ENCODE results near the gene SEZ6. TPM values are rescaled to one million over a fixed set of nuclear protein-coding genes. Genes with fewer than 3 reads are reported as not detected.

The SEZ6 gene
- total RNA-seq, 1 donor from 2014 or later = 6.7 TPM

- Mint-ChIP-seq H3K36me3 (ENCODE audit: unreplicated experiment) (no peaks in the 10 kb centered on the region), H3K4me3 (ENCODE audit: unreplicated experiment) (no peak overlapping the region), H3K4me1 (ENCODE audit: low read depth, unreplicated experiment) (peaks cover 7% of the 10 kb centered on the region), H3K9me3 (ENCODE audit: unreplicated experiment) (no peaks in the 10 kb centered on the region), H3K27ac (ENCODE audit: unreplicated experiment) (no peak overlapping the region), H3K27me3 (ENCODE audit: unreplicated experiment) (peaks cover 5% of the 10 kb centered on the region)
- DNase-seq = no peak
- no peak for TF ChIP-seq CTCF (IDR thresholded peaks at IDR 0.05; ENCODE audit: partially characterized antibody, unreplicated experiment)
These were observed 6.7 kb upstream of the SEZ6 start for GRCh38 chr17:29012535-29012934.

- Mint-ChIP-seq H3K9me3 (ENCODE audit: unreplicated experiment) (no peaks in the 10 kb centered on the region), H3K27me3 (ENCODE audit: unreplicated experiment) (peaks cover 7% of the 10 kb centered on the region), H3K27ac (ENCODE audit: unreplicated experiment) (no peak overlapping the region), H3K4me3 (ENCODE audit: unreplicated experiment) (no peak overlapping the region), H3K4me1 (ENCODE audit: low read depth, unreplicated experiment) (peaks cover 15% of the 10 kb centered on the region), H3K36me3 (ENCODE audit: unreplicated experiment) (no peaks in the 10 kb centered on the region)
- TF ChIP-seq CTCF (IDR thresholded peaks at IDR 0.05; ENCODE audit: partially characterized antibody, unreplicated experiment) = no peak
- DNase-seq = no peak
These were observed 4.8 kb upstream of the SEZ6 start for GRCh38 chr17:29010586-29010985.

- peaks cover 15% of the 10 kb centered on the region for H3K4me1 Mint-ChIP-seq (ENCODE audit: low read depth, unreplicated experiment)
- no peaks in the 10 kb centered on the region for H3K36me3 Mint-ChIP-seq (ENCODE audit: unreplicated experiment)
- peaks cover 7% of the 10 kb centered on the region for H3K27me3 Mint-ChIP-seq (ENCODE audit: unreplicated experiment)
- H3K27ac Mint-ChIP-seq (ENCODE audit: unreplicated experiment) = no peak overlapping the region
- H3K9me3 Mint-ChIP-seq (ENCODE audit: unreplicated experiment) = no peaks in the 10 kb centered on the region
- H3K4me3 Mint-ChIP-seq (ENCODE audit: unreplicated experiment) = no peak overlapping the region
- no peak for TF ChIP-seq CTCF (IDR thresholded peaks at IDR 0.05; ENCODE audit: partially characterized antibody, unreplicated experiment)
- DNase-seq = no peak
These were observed 4.3 kb upstream of the SEZ6 start for GRCh38 chr17:29010129-29010528.

- Mint-ChIP-seq H3K27me3 (ENCODE audit: unreplicated experiment) (peaks cover 13% of the 10 kb centered on the region), H3K9me3 (ENCODE audit: unreplicated experiment) (no peaks in the 10 kb centered on the region), H3K4me3 (ENCODE audit: unreplicated experiment) (no peak overlapping the region), H3K4me1 (ENCODE audit: low read depth, unreplicated experiment) (peaks cover 17% of the 10 kb centered on the region), H3K27ac (ENCODE audit: unreplicated experiment) (no peak overlapping the region), H3K36me3 (ENCODE audit: unreplicated experiment) (no peaks in the 10 kb centered on the region)
- DNase-seq = no peak
- no peak for TF ChIP-seq CTCF (IDR thresholded peaks at IDR 0.05; ENCODE audit: partially characterized antibody, unreplicated experiment)
These were observed 2.8 kb upstream of the SEZ6 start for GRCh38 chr17:29008591-29008990.

- DNase-seq = no peak
- H3K4me1 Mint-ChIP-seq (ENCODE audit: low read depth, unreplicated experiment) = peaks cover 17% of the 10 kb centered on the region
- TF ChIP-seq CTCF (IDR thresholded peaks at IDR 0.05; ENCODE audit: partially characterized antibody, unreplicated experiment) = no peak
- H3K27me3 Mint-ChIP-seq (ENCODE audit: unreplicated experiment) = peaks cover 13% of the 10 kb centered on the region
- peak overlapping the region; percentile 22 for H3K4me3 Mint-ChIP-seq (ENCODE audit: unreplicated experiment)
- H3K36me3 Mint-ChIP-seq (ENCODE audit: unreplicated experiment) = no peaks in the 10 kb centered on the region
- peak overlapping the region; percentile 5 for H3K27ac Mint-ChIP-seq (ENCODE audit: unreplicated experiment)
- H3K9me3 Mint-ChIP-seq (ENCODE audit: unreplicated experiment) = no peaks in the 10 kb centered on the region
These were observed 2.1 kb upstream of the SEZ6 start for GRCh38 chr17:29007860-29008455.
